Peyer's patch (tissue), 4 donors: ENCODE data around the gene YAF2.

Source experiments
- POLR2A ChIP-seq, 2 donors: fragments of 450-650 bp; IDR thresholded peaks; one replicate each; pipeline ENCODE4 v1.5.1; 2017; ENCODE audit warnings: antibody characterized with exemption in 2 of 2, mild to moderate bottlenecking in 2 of 2, moderate library complexity in 2 of 2
- TF ChIP-seq, protein P1 (sequence below), 6 experiments: fragments of 450-650 bp in 4 of 6; fragments of 200-600 bp in 2 of 6; sonication (generic) in 1 of 6; IDR thresholded peaks; one replicate each; pipeline ENCODE4 v1.5.1; 2017 to 2019; ENCODE audit warnings: antibody characterized with exemption in 6 of 6, mild to moderate bottlenecking in 3 of 6, moderate library complexity in 1 of 6

DNA sequence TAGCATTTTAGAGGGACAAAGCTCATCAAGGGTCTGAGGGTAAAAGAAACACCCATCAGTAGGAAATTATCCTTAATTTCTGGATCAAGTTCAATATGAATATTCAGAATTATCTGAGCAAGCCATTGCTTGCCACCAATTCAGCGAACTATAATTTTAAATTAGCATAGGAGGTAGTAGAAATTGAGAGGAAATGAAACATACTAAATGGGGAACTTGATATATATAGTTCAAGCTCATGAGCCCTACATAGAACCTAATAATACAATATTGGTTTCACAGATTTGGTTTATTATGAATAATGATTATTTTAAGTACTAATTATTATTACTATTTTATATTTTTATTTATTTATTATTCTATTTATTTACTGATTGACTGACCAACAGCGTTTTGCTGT, 51.3 kb downstream of the YAF2 start:
- TF ChIP-seq, protein P1, sequence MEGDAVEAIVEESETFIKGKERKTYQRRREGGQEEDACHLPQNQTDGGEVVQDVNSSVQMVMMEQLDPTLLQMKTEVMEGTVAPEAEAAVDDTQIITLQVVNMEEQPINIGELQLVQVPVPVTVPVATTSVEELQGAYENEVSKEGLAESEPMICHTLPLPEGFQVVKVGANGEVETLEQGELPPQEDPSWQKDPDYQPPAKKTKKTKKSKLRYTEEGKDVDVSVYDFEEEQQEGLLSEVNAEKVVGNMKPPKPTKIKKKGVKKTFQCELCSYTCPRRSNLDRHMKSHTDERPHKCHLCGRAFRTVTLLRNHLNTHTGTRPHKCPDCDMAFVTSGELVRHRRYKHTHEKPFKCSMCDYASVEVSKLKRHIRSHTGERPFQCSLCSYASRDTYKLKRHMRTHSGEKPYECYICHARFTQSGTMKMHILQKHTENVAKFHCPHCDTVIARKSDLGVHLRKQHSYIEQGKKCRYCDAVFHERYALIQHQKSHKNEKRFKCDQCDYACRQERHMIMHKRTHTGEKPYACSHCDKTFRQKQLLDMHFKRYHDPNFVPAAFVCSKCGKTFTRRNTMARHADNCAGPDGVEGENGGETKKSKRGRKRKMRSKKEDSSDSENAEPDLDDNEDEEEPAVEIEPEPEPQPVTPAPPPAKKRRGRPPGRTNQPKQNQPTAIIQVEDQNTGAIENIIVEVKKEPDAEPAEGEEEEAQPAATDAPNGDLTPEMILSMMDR (IDR thresholded peaks at IDR 0.05): no peak
- TF ChIP-seq POLR2A (IDR thresholded peaks at IDR 0.05): no peak
